B cell (primary cell): Measurements from ENCODE around the gene STK4. TPM values are rescaled to one million over a fixed set of nuclear protein-coding genes. Genes with fewer than 3 reads are reported as not detected.

Experiments used
- ATAC-seq: fragments of 200-7000 bp; cut with Tn5 transposase; one replicate; pipeline ENCODE4 v1.10.0; 2021; ENCODE audit warnings: low read depth, mild to moderate bottlenecking, moderate number of reproducible peaks, moderate library complexity
- CTCF ChIA-PET: fragments of 350-600 bp; sonication (Branson Sonifier 250); formaldehyde crosslinking; loops from one replicate; lab custom pipeline; 2021; ENCODE audit warnings: antibody characterized with exemption, inconsistent platforms; lab: Charles Lee
- POLR2A ChIA-PET: fragments of 350-600 bp; sonication (Branson Sonifier 250); formaldehyde crosslinking; loops from one replicate; lab custom pipeline; 2021; ENCODE audit warnings: antibody characterized with exemption; lab: Charles Lee
- DNase-seq: peaks from one replicate; pipeline ENCODE4 v3.0.0; 2013
- H2AFZ ChIP-seq: 2 replicates; pipeline ENCODE4 v1.6.1; 2012; ENCODE audit warnings: mild to moderate bottlenecking, low read depth, low read length; ENCODE audit not compliant: insufficient read depth, poor library complexity, severe bottlenecking
- H3K27ac ChIP-seq, 2 donors: 1 replicate in 1 of 2; 2 replicates in 1 of 2; pipeline ENCODE4 v1.5.1; 2012 to 2013; ENCODE audit warnings: low read length in 2 of 2, mild to moderate bottlenecking in 2 of 2, moderate library complexity in 1 of 2
- H3K27me3 ChIP-seq, 4 experiments: fragments of 200-600 bp in 1 of 4; sonication (generic) in 1 of 4; replicated peaks in 1 of 4; 1 replicate in 2 of 4; 2 replicates in 2 of 4; pipeline versions ENCODE4 v1.6.1 to v1.7.0; 2013 to 2016; ENCODE audit warnings: low read length in 3 of 4, mild to moderate bottlenecking in 2 of 4, mixed read lengths in 1 of 4, moderate library complexity in 1 of 4; ENCODE audit not compliant: insufficient read depth in 4 of 4, control insufficient read depth in 3 of 4; ENCODE audit errors: control extremely low read depth in 1 of 4
- H3K36me3 ChIP-seq, 2 experiments: replicated peaks in 1 of 2; 1 replicate in 1 of 2; 2 replicates in 1 of 2; pipeline versions ENCODE4 v1.6.1 to v1.7.1; 2013; ENCODE audit warnings: low read length in 1 of 2; ENCODE audit not compliant: insufficient read depth in 2 of 2, control insufficient read depth in 1 of 2; ENCODE audit errors: control extremely low read depth in 1 of 2, extremely low read depth in 1 of 2
- H3K4me1 ChIP-seq, 2 donors: fragments of 200-600 bp in 1 of 2; sonication (generic) in 1 of 2; 1 replicate in 1 of 2; 2 replicates in 1 of 2; pipeline versions ENCODE4 v1.5.1 to v1.6.1; 2013 to 2017; ENCODE audit warnings: low read length in 2 of 2; ENCODE audit not compliant: control insufficient read depth in 2 of 2, insufficient read depth in 2 of 2
- H3K4me2 ChIP-seq: replicated peaks from 2 replicates; pipeline ENCODE3; 2012; ENCODE audit warnings: mild to moderate bottlenecking, low read depth, low read length; ENCODE audit not compliant: poor library complexity, severe bottlenecking
- H3K4me3 ChIP-seq, 5 experiments: fragments of 200-600 bp in 1 of 5; sonication (generic) in 1 of 5; 1 replicate in 3 of 5; 2 replicates in 2 of 5; pipeline versions ENCODE4 v1.5.1 to v1.7.0; 2011 to 2016; ENCODE audit warnings: low read length in 4 of 5, mild to moderate bottlenecking in 4 of 5, low read depth in 2 of 5, control low read depth in 1 of 5, moderate library complexity in 1 of 5; ENCODE audit not compliant: insufficient read depth in 1 of 5; ENCODE audit errors: control extremely low read depth in 1 of 5, extremely low read depth in 1 of 5
- H3K79me2 ChIP-seq: fragments of 200-600 bp; sonication (generic); one replicate; pipeline ENCODE4 v1.6.0; 2016; ENCODE audit warnings: low read length; ENCODE audit not compliant: control insufficient read depth, insufficient read depth
- H3K9ac ChIP-seq: fragments of 200-600 bp; sonication (generic); 2 replicates; pipeline ENCODE4 v1.6.1; 2017; ENCODE audit warnings: mild to moderate bottlenecking, low read length, moderate library complexity
- H3K9me3 ChIP-seq, 3 donors: one replicate each; pipeline versions ENCODE4 v1.6.1 to v1.7.1; 2013; ENCODE audit warnings: low read length in 2 of 3; ENCODE audit not compliant: control insufficient read depth in 2 of 3, insufficient read depth in 1 of 3; ENCODE audit errors: control extremely low read depth in 1 of 3
- H4K20me1 ChIP-seq: 2 replicates; pipeline ENCODE4 v1.6.0; 2012; ENCODE audit warnings: mild to moderate bottlenecking, low read length; ENCODE audit not compliant: insufficient read depth, control insufficient read depth, poor library complexity, severe bottlenecking
- H3K27ac Mint-ChIP-seq: one replicate; pipeline ENCODE4 v1.8.0; 2021; ENCODE audit warnings: mixed read lengths
- H3K27me3 Mint-ChIP-seq: one replicate; pipeline ENCODE4 v1.8.0; 2021; ENCODE audit warnings: mixed read lengths
- H3K4me1 Mint-ChIP-seq: one replicate; pipeline ENCODE4 v1.8.0; 2021; ENCODE audit warnings: mixed read lengths
- H3K4me3 Mint-ChIP-seq: one replicate; pipeline ENCODE4 v1.8.0; 2021; ENCODE audit warnings: mixed read lengths
- H3K9me3 Mint-ChIP-seq: one replicate; pipeline ENCODE4 v1.8.0; 2022; ENCODE audit warnings: mixed read lengths; ENCODE audit not compliant: insufficient read depth
- EZH2 ChIP-seq: IDR thresholded peaks from 2 replicates; pipeline ENCODE4 v1.6.1; 2012; ENCODE audit warnings: borderline replicate concordance, low read depth, mild to moderate bottlenecking, moderate library complexity, low read length; ENCODE audit not compliant: insufficient read depth, poor library complexity, severe bottlenecking
- WGBS: methylation state at CpG from one replicate; pipeline ENCODE4 v1.1.5; 2013; ENCODE audit warnings: missing lambda C conversion rate; ENCODE audit not compliant: insufficient coverage; 5-methylcytosine and 5-hydroxymethylcytosine counted together
- intact Hi-C: fragments of 100-400 bp; cut with micrococcal nuclease; formaldehyde crosslinking; loops from one replicate; pipeline ENCODE4 v1.10.0; 2022
- polyA plus RNA-seq: library from polyadenylated mRNA; depleted of rRNA; stranded (reverse); fragments of >200 nt; gene quantifications from 2 replicates; pipeline ENCODE4 v1.2.3, GENCODE V29; 2012
- total RNA-seq, 2 donors: library from RNA; stranded (reverse); fragments of 120-200 nt in 1 of 2; gene quantifications; 1 replicate in 1 of 2; 2 replicates in 1 of 2; pipeline versions ENCODE4 v1.2.3 to v1.2.4, GENCODE V29; 2013 to 2022
- TF ChIP-seq, protein P1 (sequence below): fragments of 200-600 bp; IDR thresholded peaks from one replicate; pipeline ENCODE4 v1.8.0; 2022; ENCODE audit warnings: antibody characterized with exemption, mild to moderate bottlenecking

STK4 gene
- total and polyA plus RNA-seq, 2 donors (not counting 1 experiment from before 2014, with no cell fraction given) = 38.9 to 324 TPM

DNA sequence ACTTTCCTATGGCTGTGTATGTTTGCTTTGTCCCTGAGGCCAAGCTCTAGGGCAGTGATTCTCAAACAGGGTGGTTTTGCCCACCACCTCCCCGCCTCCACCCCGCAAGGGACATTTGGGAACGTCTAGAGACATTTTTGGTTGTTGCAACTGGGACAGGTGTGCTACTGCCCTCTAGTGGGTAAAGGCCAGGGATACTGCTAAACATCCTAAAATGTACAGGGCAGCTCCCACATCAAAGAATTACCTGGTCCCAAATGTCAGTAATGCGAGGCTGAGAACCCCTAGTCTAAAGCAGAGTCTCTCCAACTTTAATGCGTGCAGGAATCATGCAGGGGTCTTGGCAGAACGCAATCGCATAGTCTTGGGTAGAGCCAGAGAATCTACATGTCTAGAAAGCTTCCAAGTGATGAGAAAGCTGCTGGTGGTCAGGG, 129.5 kb downstream of the STK4 start:
- peaks cover 20 to 21% of the 10 kb centered on the region in 2 donors for H3K4me1 ChIP-seq
- H3K27me3 Mint-ChIP-seq = peaks cover 31% of the 10 kb centered on the region
- no peaks in the 10 kb centered on the region for H3K79me2 ChIP-seq
- no peak overlapping the region for H3K9ac ChIP-seq
- no peak overlapping the region for H3K27ac ChIP-seq
- H3K27me3 ChIP-seq = peaks cover 0 to 43% (median 25%) of the 10 kb centered on the region in 4 experiments
- H3K4me3 ChIP-seq = no peak overlapping the region
- no peaks in the 10 kb centered on the region for H3K9me3 Mint-ChIP-seq
- no peaks in the 10 kb centered on the region for H4K20me1 ChIP-seq
- ChIA-PET CTCF (interaction anchor here (0.6 to 7.5 kb wide), 47 partner anchors 10 to 676 kb away, joined by 3 to 134 read pairs (median 5); partner anchors contain the start of gene WFDC5), POLR2A (interaction anchor here (0.6 to 0.7 kb wide), 2 partner anchors 52 to 208 kb away, joined by 3 to 4 read pairs; no protein-coding TSS in a partner anchor)
- no peak overlapping the region for H3K27ac Mint-ChIP-seq
- H3K36me3 ChIP-seq = no peaks in the 10 kb centered on the region
- H3K4me3 Mint-ChIP-seq = peak overlapping the region; percentile 19
- peak overlapping the region; percentile 32 for H3K4me2 ChIP-seq
- peaks cover 15% of the 10 kb centered on the region for H3K4me1 Mint-ChIP-seq
- peaks cover 0 to 8% (median 0%) of the 10 kb centered on the region in 3 donors for H3K9me3 ChIP-seq
- ATAC-seq (peak; percentile 56), DNase-seq (peak; percentile 78)
- H2AFZ ChIP-seq = no peak overlapping the region
- 6% methylated on average over 3 of the region's 7 CpGs for WGBS
- TF ChIP-seq EZH2 = no peak
- TF ChIP-seq, protein P1, sequence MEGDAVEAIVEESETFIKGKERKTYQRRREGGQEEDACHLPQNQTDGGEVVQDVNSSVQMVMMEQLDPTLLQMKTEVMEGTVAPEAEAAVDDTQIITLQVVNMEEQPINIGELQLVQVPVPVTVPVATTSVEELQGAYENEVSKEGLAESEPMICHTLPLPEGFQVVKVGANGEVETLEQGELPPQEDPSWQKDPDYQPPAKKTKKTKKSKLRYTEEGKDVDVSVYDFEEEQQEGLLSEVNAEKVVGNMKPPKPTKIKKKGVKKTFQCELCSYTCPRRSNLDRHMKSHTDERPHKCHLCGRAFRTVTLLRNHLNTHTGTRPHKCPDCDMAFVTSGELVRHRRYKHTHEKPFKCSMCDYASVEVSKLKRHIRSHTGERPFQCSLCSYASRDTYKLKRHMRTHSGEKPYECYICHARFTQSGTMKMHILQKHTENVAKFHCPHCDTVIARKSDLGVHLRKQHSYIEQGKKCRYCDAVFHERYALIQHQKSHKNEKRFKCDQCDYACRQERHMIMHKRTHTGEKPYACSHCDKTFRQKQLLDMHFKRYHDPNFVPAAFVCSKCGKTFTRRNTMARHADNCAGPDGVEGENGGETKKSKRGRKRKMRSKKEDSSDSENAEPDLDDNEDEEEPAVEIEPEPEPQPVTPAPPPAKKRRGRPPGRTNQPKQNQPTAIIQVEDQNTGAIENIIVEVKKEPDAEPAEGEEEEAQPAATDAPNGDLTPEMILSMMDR = peak; percentile 85
- intact Hi-C loops = loop anchor here (1.0 to 5.0 kb wide), 4 partner anchors 52 to 349 kb away; partner anchors contain the start of genes KCNK15 and PABPC1L

DNA sequence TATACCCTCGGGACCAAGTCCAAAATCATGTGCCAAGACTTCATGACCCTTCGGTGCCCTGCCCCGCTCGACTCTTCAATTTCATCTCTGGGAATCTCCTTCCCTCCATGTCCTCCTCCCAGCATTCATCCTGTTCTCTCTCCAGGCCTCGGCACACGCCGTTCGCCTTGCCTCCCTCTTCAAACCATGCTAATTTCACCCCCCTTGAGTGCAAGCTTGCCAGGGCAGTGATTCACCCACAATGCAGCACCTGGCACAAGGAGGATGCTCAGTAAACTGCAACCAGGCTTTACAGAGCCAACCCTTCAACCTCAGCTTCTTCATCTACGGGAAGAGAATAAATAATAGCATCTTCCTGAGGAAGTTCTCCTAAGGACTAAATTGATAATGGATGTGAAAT, 130.5 kb downstream of the STK4 start:
- H3K4me3 ChIP-seq = no peak overlapping the region
- ChIA-PET CTCF (interaction anchor here (0.9 to 7.5 kb wide), 33 partner anchors 9 to 675 kb away, joined by 3 to 134 read pairs (median 7); partner anchors contain the start of gene WFDC5), POLR2A (no interaction called here)
- no peak overlapping the region for H3K27ac Mint-ChIP-seq
- TF ChIP-seq EZH2 = no peak
- TF ChIP-seq, protein P1 = no peak
- no peak overlapping the region for H3K9ac ChIP-seq
- intact Hi-C loops = loop anchor here (1.0 to 5.0 kb wide), 5 partner anchors 52 to 675 kb away; partner anchors contain the start of genes KCNK15 and PABPC1L
- no peaks in the 10 kb centered on the region for H4K20me1 ChIP-seq
- ATAC-seq = no peak
- no peak overlapping the region for H3K27ac ChIP-seq
- WGBS = 94% methylated on average over 8 of the region's 9 CpGs
- H2AFZ ChIP-seq = no peak overlapping the region
- H3K27me3 ChIP-seq = peaks cover 0 to 50% (median 31%) of the 10 kb centered on the region in 4 experiments
- H3K79me2 ChIP-seq = no peaks in the 10 kb centered on the region
- H3K4me1 ChIP-seq = peaks cover 22 to 23% of the 10 kb centered on the region in 2 donors
- no peak for DNase-seq
- peaks cover 0 to 8% (median 0%) of the 10 kb centered on the region in 3 donors for H3K9me3 ChIP-seq
- H3K9me3 Mint-ChIP-seq = no peaks in the 10 kb centered on the region
- peaks cover 36% of the 10 kb centered on the region for H3K27me3 Mint-ChIP-seq
- H3K36me3 ChIP-seq = no peaks in the 10 kb centered on the region
- H3K4me1 Mint-ChIP-seq = peaks cover 18% of the 10 kb centered on the region
- H3K4me3 Mint-ChIP-seq = no peak overlapping the region
- no peak overlapping the region for H3K4me2 ChIP-seq
